Measurements from ENCODE around the gene TSSC4.

TSSC4 gene

DNA sequence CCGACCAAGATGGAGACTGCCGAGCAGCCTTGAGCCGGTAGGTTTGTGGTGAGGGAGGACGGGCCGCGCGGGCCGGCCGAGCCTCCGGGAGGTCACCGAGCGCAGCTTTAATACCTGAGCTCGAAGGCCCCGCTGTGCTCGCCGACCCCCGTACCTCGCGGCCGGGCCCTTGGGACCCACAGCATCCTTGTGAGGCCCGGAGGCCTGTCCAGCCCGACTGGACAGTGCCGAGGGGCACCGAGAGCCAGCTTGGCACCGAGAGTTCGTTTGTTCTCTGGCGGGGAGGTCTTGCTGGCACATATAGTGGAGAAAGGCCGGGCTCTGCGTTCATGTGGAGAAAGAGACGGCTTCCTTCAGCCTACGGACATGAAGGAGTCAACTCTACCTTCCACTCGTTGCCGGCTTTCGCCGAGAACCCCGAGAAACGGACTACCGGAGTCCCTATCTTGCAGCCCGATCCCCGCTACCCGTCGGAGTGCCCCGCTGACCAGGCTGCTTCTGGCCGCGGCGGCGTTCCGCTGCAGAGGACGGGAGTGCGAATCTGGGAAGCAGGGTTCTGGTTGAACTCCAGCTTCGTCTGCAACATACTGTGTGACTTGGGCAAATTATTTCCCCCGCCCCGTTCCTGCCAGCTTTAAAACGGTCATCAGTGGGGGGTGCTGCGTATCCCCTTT, 349 bp downstream of the TSSC4 start:
- DNase-seq (ENCODE audit: low spot score): no peak

GRCh38 chr11:2401436-2401984, 960 bp downstream of the TSSC4 start:
- no peak for DNase-seq (ENCODE audit: low spot score)

DNA sequence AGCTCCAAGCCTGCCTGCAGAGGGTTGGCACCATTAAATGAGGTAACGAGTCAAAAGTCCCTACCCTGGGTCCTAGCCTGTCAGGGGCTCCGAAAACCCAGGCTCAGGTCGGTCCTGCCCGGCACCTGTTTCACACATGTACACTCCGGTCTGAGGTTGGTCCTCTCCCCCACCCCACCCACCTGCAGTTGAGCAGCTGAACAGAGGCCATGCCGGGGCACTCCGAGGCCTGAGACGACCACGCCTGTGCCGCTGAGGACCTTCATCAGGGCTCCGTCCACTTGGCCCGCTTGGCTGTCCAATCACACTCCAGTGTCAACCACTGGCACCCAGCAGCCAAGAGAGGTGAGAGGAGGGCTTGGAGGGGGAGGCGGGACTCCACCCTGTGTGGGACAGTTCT, 1.6 kb downstream of the TSSC4 start:
- no peak for DNase-seq (ENCODE audit: low spot score)

- DNase-seq (ENCODE audit: low spot score): no peak
These were observed 2.5 kb downstream of the TSSC4 start for GRCh38 chr11:2402890-2403645.

- no peak for DNase-seq (ENCODE audit: low spot score)
These were observed 4.2 kb downstream of the TSSC4 start for GRCh38 chr11:2404735-2405196.

- DNase-seq (ENCODE audit: low spot score): no peak
These were observed 5.9 kb downstream of the TSSC4 start for GRCh38 chr11:2406451-2406850.

- DNase-seq (ENCODE audit: low spot score): no peak
These were observed 6.4 kb downstream of the TSSC4 start for GRCh38 chr11:2406878-2407410.

GRCh38 chr11:2408671-2409070, 8.1 kb downstream of the TSSC4 start:
- DNase-seq (ENCODE audit: low spot score): no peak

- no peak for DNase-seq (ENCODE audit: low spot score)
These were observed 8.6 kb downstream of the TSSC4 start for GRCh38 chr11:2409126-2409525.

GRCh38 chr11:2409611-2410468, 9.3 kb downstream of the TSSC4 start:
- DNase-seq (ENCODE audit: low spot score): no peak

GRCh38 chr11:2410616-2411015, 10.1 kb downstream of the TSSC4 start:
- no peak for DNase-seq (ENCODE audit: low spot score)

GRCh38 chr11:2411446-2412305, 11.1 kb downstream of the TSSC4 start:
- no peak for DNase-seq (ENCODE audit: low spot score)

DNA sequence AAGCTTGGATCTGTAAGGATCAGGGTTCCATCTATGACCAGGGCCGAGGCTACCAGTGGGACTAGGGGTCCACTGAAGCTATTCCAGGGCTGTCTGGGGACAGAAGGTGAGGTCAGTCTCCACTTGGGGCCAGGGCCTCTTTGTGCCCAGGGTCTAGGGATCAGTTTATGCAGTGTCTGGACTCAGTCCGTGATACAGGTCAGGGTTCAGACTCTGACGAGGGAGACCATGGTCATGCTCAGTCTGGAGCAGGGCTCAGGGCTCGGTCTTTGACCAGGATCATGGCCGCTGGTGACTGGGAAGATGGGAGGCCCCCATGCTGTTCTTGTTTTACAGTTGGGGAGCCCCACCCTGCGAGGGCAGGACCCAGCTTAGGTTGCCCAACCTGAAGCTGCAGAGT, 11.8 kb downstream of the TSSC4 start:
- no peak for DNase-seq (ENCODE audit: low spot score)

DNA sequence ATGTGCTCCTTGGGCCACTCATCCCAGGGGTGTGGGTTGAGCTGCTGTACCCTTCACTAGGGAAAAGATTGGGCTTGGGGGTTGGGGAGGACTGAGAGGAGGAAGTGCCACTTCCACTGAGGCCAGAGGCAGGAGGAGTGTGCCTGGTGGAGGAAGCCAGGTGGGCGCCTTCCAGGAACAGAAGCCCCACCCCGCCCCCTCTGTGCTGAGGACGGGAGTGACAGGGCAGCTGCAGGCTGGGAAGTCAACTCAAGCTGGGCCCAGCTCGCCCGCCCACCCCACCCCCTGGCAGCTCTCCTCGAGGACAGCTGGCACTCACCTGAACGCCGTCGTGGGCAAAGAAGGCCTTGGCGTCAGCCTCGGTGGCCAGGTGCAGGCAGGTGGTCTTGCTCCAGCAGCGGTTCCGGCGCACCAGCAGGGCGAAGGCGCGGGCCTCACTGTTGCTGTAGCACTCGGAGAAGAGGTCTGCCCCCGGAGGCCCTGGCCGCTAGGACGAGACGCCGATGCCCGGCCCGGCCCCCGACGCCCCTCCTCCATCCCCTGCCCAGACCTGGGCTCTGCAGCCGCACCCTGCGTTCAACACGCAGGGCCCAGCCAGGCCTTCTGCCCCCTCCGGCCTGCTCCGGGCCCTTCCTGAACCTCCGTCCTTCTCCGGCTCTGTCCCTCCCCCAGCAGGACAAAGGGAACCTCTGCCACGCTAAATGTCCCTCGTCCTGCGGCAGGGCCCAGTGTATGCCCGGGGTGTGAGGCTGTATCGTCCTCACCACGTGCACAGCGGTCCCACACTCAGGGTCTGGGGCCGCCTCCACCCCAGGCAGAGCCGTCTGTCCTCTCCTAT, 13.4 kb downstream of the TSSC4 start:
- DNase-seq (ENCODE audit: low spot score): no peak

GRCh38 chr11:2414616-2415015, 14.1 kb downstream of the TSSC4 start:
- DNase-seq (ENCODE audit: low spot score): no peak

DNA sequence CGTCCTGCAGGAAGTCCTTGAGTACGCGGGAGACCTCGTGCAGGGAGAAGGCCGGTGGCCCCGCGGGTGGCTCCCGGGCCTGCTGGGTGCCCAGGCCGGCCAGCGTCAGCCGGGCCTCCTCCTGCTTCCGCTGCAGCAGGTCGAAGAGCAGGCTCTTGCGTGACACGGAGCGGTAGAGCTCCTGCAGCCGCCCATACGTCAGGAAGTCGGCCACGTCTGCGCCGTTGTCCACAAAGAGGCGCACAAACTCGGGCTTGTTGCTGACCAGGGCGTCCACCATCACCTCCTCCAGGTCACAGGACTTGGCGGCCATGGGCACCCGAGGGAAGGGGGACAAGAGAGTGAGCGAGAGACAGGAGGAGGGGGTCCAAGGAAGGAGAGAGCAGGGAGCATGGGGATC, 14.6 kb downstream of the TSSC4 start:
- no peak for DNase-seq (ENCODE audit: low spot score)

DNA sequence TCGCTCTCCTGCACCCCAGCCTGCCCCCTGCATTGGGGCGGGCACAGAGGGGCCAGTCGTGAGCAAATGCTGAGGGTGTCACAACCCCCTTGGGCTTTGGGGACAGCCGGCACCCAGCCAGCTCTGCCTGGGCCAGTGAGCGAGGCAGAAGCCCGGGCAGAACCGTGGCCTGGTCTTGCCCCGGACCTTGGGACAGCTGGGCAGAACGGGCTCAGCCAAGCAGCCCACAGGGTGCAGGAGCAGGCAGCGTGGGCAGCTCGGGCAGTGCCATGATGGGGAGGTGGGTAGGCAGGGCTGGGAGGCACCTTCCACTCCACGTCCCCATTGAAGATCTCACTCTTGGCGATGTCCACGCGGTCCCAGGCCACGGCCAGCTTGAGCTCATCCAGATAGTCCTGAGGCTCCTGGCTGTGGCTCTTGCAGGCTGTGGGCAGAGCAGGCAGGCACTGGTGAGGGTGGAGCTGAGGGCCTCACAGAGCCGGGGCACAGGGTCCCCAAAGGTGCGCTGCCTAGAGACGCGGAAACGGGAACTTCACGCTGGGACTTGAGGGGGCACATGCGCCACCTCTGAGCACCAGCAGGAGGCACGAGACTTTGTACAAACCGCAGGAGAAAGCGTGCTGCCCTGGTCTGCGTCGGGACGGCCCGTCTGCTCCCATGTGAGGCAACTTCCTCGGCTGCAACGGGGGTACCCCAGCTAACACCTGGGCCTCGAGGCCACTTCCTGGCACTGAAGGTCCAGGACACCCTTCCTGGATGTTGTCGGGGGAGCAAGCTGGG, 15.2 kb downstream of the TSSC4 start:
- no peak for DNase-seq (ENCODE audit: low spot score)

- no peak for DNase-seq (ENCODE audit: low spot score)
These were observed 16.2 kb downstream of the TSSC4 start for GRCh38 chr11:2416765-2417164.
